HCT116 (cell line): ENCODE data around the gene MLH3. TPM values are rescaled to one million over a fixed set of nuclear protein-coding genes. Genes with fewer than 3 reads are reported as not detected.

Experiments
- ATAC-seq: fragments of 200-7000 bp; cut with Tn5 transposase; 2 replicates; pipeline ENCODE4 v1.9.1; 2020; ENCODE audit warnings: mild to moderate bottlenecking, moderate library complexity
- BruUV-seq: library from RNA; stranded (reverse); fragments of 400-500 nt; replicated peaks from 2 replicates; lab custom pipeline; 2021; lab: Mats Ljungman, UMichigan
- CTCF ChIA-PET: fragments of 300-600 bp; sonication (Branson Sonifier 250); formaldehyde crosslinking; loops from one replicate; lab custom pipeline; 2021; ENCODE audit warnings: antibody characterized with exemption; lab: Charles Lee
- POLR2A ChIA-PET: fragments of 300-600, 350-600 bp; sonication (Branson Sonifier 250); formaldehyde crosslinking; loops from one replicate; lab custom pipeline; 2021; ENCODE audit warnings: antibody characterized with exemption; lab: Charles Lee
- RAD21 ChIA-PET, 2 experiments: fragments of 300-600 bp; sonication (Branson Sonifier 250); formaldehyde crosslinking; loops; one replicate each; lab custom pipeline; 2023; ENCODE audit warnings: low total read pairs in 2 of 2; ENCODE audit not compliant: uncharacterized antibody in 2 of 2, unreplicated experiment in 2 of 2, low non-redundant PET in 1 of 2; lab: Charles Lee
- DNase-seq: peaks from one replicate; pipeline ENCODE4 v3.0.0-alpha.2; 2010; ENCODE audit warnings: low read depth, low spot score
- H2AFZ ChIP-seq: fragments of 200-600 bp; shearing (Covaris generic), sonication (generic); 2 replicates; pipeline ENCODE4 v1.6.1; 2017; ENCODE audit warnings: low read depth, mixed run types, mixed read lengths, antibody characterized with exemption, low read length; ENCODE audit not compliant: poor library complexity, severe bottlenecking
- H3K27ac ChIP-seq: 2 replicates; pipeline ENCODE4 v1.5.1; 2012; ENCODE audit warnings: low read depth, low read length
- H3K27me3 ChIP-seq: fragments of 200-600 bp; sonication (generic); 2 replicates; pipeline ENCODE4 v1.6.1; 2016; ENCODE audit warnings: mixed run types, low read length, mixed read lengths; ENCODE audit not compliant: insufficient read depth
- H3K36me3 ChIP-seq, 2 experiments: fragments of 200-500 bp in 1 of 2; fragments of 200-600 bp in 1 of 2; sonication (Bioruptor generic) in 1 of 2; sonication (generic) in 1 of 2; 2 replicates each; pipeline versions ENCODE4 v1.5.1 to v1.6.1; 2014 to 2016; ENCODE audit warnings: low read length in 2 of 2, inconsistent platforms in 1 of 2, mixed read lengths in 1 of 2, mixed run types in 1 of 2; ENCODE audit not compliant: insufficient read depth in 2 of 2, control insufficient read depth in 1 of 2
- H3K4me1 ChIP-seq, 2 experiments: fragments of 200-600 bp in 1 of 2; sonication (generic) in 1 of 2; 2 replicates each; pipeline versions ENCODE4 v1.5.1 to v1.6.1; 2012 to 2017; ENCODE audit warnings: low read length in 2 of 2, inconsistent platforms in 1 of 2, mild to moderate bottlenecking in 1 of 2, mixed read lengths in 1 of 2, mixed run types in 1 of 2, moderate library complexity in 1 of 2; ENCODE audit not compliant: insufficient read depth in 2 of 2, control insufficient read depth in 1 of 2
- H3K4me2 ChIP-seq: fragments of 200-600 bp; sonication (generic); 2 replicates; pipeline ENCODE4 v1.6.1; 2017; ENCODE audit warnings: mixed run types, low read length, mixed read lengths
- H3K4me3 ChIP-seq, 2 experiments: fragments of 200-600 bp in 1 of 2; sonication (generic) in 1 of 2; replicated peaks in 1 of 2; 2 replicates each; pipeline ENCODE4 v1.5.1; 2011 to 2016; ENCODE audit warnings: low read length in 2 of 2, control low read depth in 1 of 2, low read depth in 1 of 2, mild to moderate bottlenecking in 1 of 2, mixed read lengths in 1 of 2, mixed run types in 1 of 2
- H3K79me2 ChIP-seq: fragments of 200-600 bp; sonication (generic); 2 replicates; pipeline ENCODE4 v1.6.1; 2017; ENCODE audit warnings: mild to moderate bottlenecking, mixed run types, low read length, moderate library complexity, mixed read lengths; ENCODE audit not compliant: insufficient read depth
- H3K9ac ChIP-seq: fragments of 200-600 bp; sonication (generic); 2 replicates; pipeline ENCODE4 v1.6.1; 2016; ENCODE audit warnings: low read length, mixed read lengths
- H3K9me2 ChIP-seq: fragments of 200-600 bp; sonication (generic), shearing (Covaris generic); 2 replicates; pipeline ENCODE4 v1.6.1; 2017; ENCODE audit warnings: mixed run types, mild to moderate bottlenecking, moderate library complexity; ENCODE audit not compliant: insufficient read depth
- H3K9me3 ChIP-seq, 2 experiments: fragments of 200-500 bp in 1 of 2; fragments of 200-600 bp in 1 of 2; sonication (Bioruptor generic) in 1 of 2; sonication (generic) in 1 of 2; 2 replicates each; pipeline ENCODE4 v1.6.1; 2014 to 2017; ENCODE audit warnings: low read length in 2 of 2, mixed read lengths in 2 of 2, inconsistent platforms in 1 of 2, low read depth in 1 of 2, mild to moderate bottlenecking in 1 of 2, mixed run types in 1 of 2, moderate library complexity in 1 of 2; ENCODE audit not compliant: control insufficient read depth in 1 of 2, insufficient read depth in 1 of 2
- H4K20me1 ChIP-seq: fragments of 200-600 bp; sonication (generic), shearing (Covaris generic); 2 replicates; pipeline ENCODE4 v1.6.1; 2017; ENCODE audit warnings: mixed run types, mild to moderate bottlenecking, moderate library complexity; ENCODE audit not compliant: insufficient read depth
- CBX3 ChIP-seq: IDR thresholded peaks from 2 replicates; pipeline ENCODE4 v1.6.1; 2012; ENCODE audit warnings: low read depth
- CTCF ChIP-seq, 3 experiments: fragments of 200-600 bp in 1 of 3; sonication (generic) in 1 of 3; IDR thresholded peaks in 2 of 3; conservative IDR thresholded peaks in 1 of 3; 2 replicates each; pipeline ENCODE4 v1.5.1; 2012 to 2017; ENCODE audit warnings: low read depth in 2 of 3, low read length in 2 of 3, antibody characterized with exemption in 1 of 3, borderline replicate concordance in 1 of 3, control low read depth in 1 of 3, mild to moderate bottlenecking in 1 of 3, mixed read lengths in 1 of 3, mixed run types in 1 of 3, moderate library complexity in 1 of 3; ENCODE audit not compliant: insufficient read depth in 1 of 3
- EZH2phosphoT487 ChIP-seq: fragments of 200-600 bp; IDR thresholded peaks from 2 replicates; pipeline ENCODE4 v1.6.1; 2018; ENCODE audit warnings: antibody characterized with exemption, borderline replicate concordance
- MAX ChIP-seq: IDR thresholded peaks from 2 replicates; pipeline ENCODE4 v1.6.1; 2012
- POLR2AphosphoS5 ChIP-seq: IDR thresholded peaks from 2 replicates; pipeline ENCODE4 v1.6.1; 2011; ENCODE audit warnings: mild to moderate bottlenecking, low read depth, low read length, moderate library complexity
- RAD21 ChIP-seq: IDR thresholded peaks from 2 replicates; pipeline ENCODE4 v1.6.1; 2012; ENCODE audit warnings: low read depth, mild to moderate bottlenecking
- SIN3A ChIP-seq: IDR thresholded peaks from 2 replicates; pipeline ENCODE4 v1.6.1; 2012; ENCODE audit warnings: low read depth
- TCF7L2 ChIP-seq: IDR thresholded peaks from 2 replicates; pipeline ENCODE4 v1.7.0; 2011; ENCODE audit warnings: borderline replicate concordance, inconsistent platforms; ENCODE audit not compliant: insufficient read depth, insufficient read length; ENCODE audit errors: extremely low read depth
- ZBTB33 ChIP-seq: IDR thresholded peaks from 2 replicates; pipeline ENCODE4 v1.6.1; 2011; ENCODE audit warnings: mild to moderate bottlenecking, low read length, moderate library complexity; ENCODE audit not compliant: insufficient replicate concordance; ENCODE audit errors: extremely low read depth
- ZFX ChIP-seq: fragments of 450-650 bp; IDR thresholded peaks from 2 replicates; pipeline ENCODE4 v1.6.1; 2017
- intact Hi-C: fragments of 100-400 bp; cut with micrococcal nuclease; formaldehyde crosslinking; loops from 2 replicates; pipeline ENCODE4 v1.10.0; 2022
- total RNA-seq: library from RNA; stranded (reverse); gene quantifications from one replicate; pipeline ENCODE4 v1.2.1, GENCODE V29; 2021; ENCODE audit not compliant: unreplicated experiment

MLH3 gene
- total RNA-seq, 1 experiment from 2014 or later = 14.7 TPM

GRCh38 chr14:75015496-75015895 is 35.8 kb downstream of the MLH3 start:
- Histone ChIP-seq H3K9me3 (no peaks in the 10 kb centered on the region), H3K27me3 (no peaks in the 10 kb centered on the region), H3K4me1 (peaks cover 0 to 12% of the 10 kb centered on the region in 2 experiments; a peak in 2 of 4 replicates), H3K27ac (no peak overlapping the region), H3K36me3 (peaks cover 22 to 28% of the 10 kb centered on the region in 2 experiments), H2AFZ (no peak overlapping the region), H3K9me2 (no peaks in the 10 kb centered on the region), H4K20me1 (peaks cover 5% of the 10 kb centered on the region; the same call in 1 of the 2 replicates), H3K4me3 (no peak overlapping the region), H3K79me2 (no peaks in the 10 kb centered on the region), H3K9ac (no peak overlapping the region), H3K4me2 (no peak overlapping the region)
- intact Hi-C loops = no loop called here
- no peak for TF ChIP-seq ZFX
- TF ChIP-seq TCF7L2 = no peak
- TF ChIP-seq CTCF (IDR thresholded peaks at IDR 0.05 in 2 of 3, conservative IDR thresholded peaks at IDR 0.05 in 1 of 3; ENCODE audit: borderline replicate concordance in 1 of 3, insufficient read depth in 1 of 3, low read depth in 2 of 3, low read length in 2 of 3) = no peak
- no peak for TF ChIP-seq MAX
- no peak for TF ChIP-seq SIN3A
- no peak for TF ChIP-seq CBX3
- no peak for DNase-seq
- ATAC-seq = no peak
- RAD21 ChIA-PET = no interaction called here
- BruUV-seq = no TSS peak
- CTCF ChIA-PET = no interaction called here
- POLR2A ChIA-PET = no interaction called here

GRCh38 chr14:75013290-75013689 is 38.0 kb downstream of the MLH3 start:
- ChIA-PET CTCF (interaction anchor here (2.3 kb wide), 1 partner anchor 10 kb away, joined by 7 read pairs; no protein-coding TSS in a partner anchor), POLR2A (no interaction called here), RAD21 (no interaction called here)
- H3K9ac ChIP-seq = no peak overlapping the region
- H3K9me2 ChIP-seq = no peaks in the 10 kb centered on the region
- H3K27me3 ChIP-seq = no peaks in the 10 kb centered on the region
- BruUV-seq = no TSS peak
- no peak overlapping the region for H3K27ac ChIP-seq
- H2AFZ ChIP-seq = no peak overlapping the region
- ATAC-seq = no peak
- H3K4me3 ChIP-seq = no peak overlapping the region
- no peaks in the 10 kb centered on the region for H3K9me3 ChIP-seq
- no peak overlapping the region for H3K4me2 ChIP-seq
- H3K36me3 ChIP-seq = peaks cover 24 to 41% of the 10 kb centered on the region in 2 experiments
- H3K4me1 ChIP-seq = peaks cover 0 to 12% of the 10 kb centered on the region in 2 experiments; a peak in 2 of 4 replicates
- peaks cover 5% of the 10 kb centered on the region; the same call in 1 of the 2 replicates for H4K20me1 ChIP-seq
- TF ChIP-seq POLR2AphosphoS5 (no peak), EZH2phosphoT487 (no peak), ZBTB33 (no peak), RAD21 (no peak)
- no peak for DNase-seq
- H3K79me2 ChIP-seq = no peaks in the 10 kb centered on the region
- intact Hi-C loops = no loop called here
